ENCODE data around the gene CNGB1.

Gene CNGB1

GRCh38 chr16:57951204-57951960 lies 19.5 kb downstream of the CNGB1 start:
- DNase-seq (ENCODE audit: low read depth, low spot score) = no peak
- H3K4me3 ChIP-seq (ENCODE audit: low read depth, low read length) = no peak overlapping the region
- POLR2A ChIA-PET = no interaction called here
- CTCF ChIA-PET = interaction anchor here (1.4 kb wide), 1 partner anchor 12 kb away, joined by 3 read pairs; no protein-coding TSS in a partner anchor
- TF ChIP-seq CTCF (IDR thresholded peaks at IDR 0.05; ENCODE audit: insufficient read depth, low read length, missing control alignments) = no peak

GRCh38 chr16:57950382-57950781 lies 20.5 kb downstream of the CNGB1 start:
- no peak overlapping the region for H3K4me3 ChIP-seq (ENCODE audit: low read depth, low read length)
- ChIA-PET POLR2A (no interaction called here), CTCF (interaction anchor here (1.4 kb wide), 1 partner anchor 11 kb away, joined by 3 read pairs; no protein-coding TSS in a partner anchor)
- TF ChIP-seq CTCF (IDR thresholded peaks at IDR 0.05; ENCODE audit: insufficient read depth, low read length, missing control alignments) = no peak
- DNase-seq (ENCODE audit: low read depth, low spot score) = no peak

- ChIA-PET CTCF (no interaction called here), POLR2A (no interaction called here)
- TF ChIP-seq CTCF (IDR thresholded peaks at IDR 0.05; ENCODE audit: insufficient read depth, low read length, missing control alignments) = no peak
- H3K4me3 ChIP-seq (ENCODE audit: low read depth, low read length) = no peak overlapping the region
- no peak for DNase-seq (ENCODE audit: low read depth, low spot score)
Measured at GRCh38 chr16:57949595-57950238, 21.2 kb downstream of the CNGB1 start.

GRCh38 chr16:57949013-57949412 lies 21.9 kb downstream of the CNGB1 start:
- no peak for DNase-seq (ENCODE audit: low read depth, low spot score)
- no peak for TF ChIP-seq CTCF (IDR thresholded peaks at IDR 0.05; ENCODE audit: insufficient read depth, low read length, missing control alignments)
- CTCF ChIA-PET = no interaction called here
- no peak overlapping the region for H3K4me3 ChIP-seq (ENCODE audit: low read depth, low read length)
- POLR2A ChIA-PET = no interaction called here

- ChIA-PET CTCF (interaction anchor here (1.5 kb wide), 1 partner anchor 9 kb away, joined by 3 read pairs; no protein-coding TSS in a partner anchor), POLR2A (no interaction called here)
- no peak for TF ChIP-seq CTCF (IDR thresholded peaks at IDR 0.05; ENCODE audit: insufficient read depth, low read length, missing control alignments)
- no peak for DNase-seq (ENCODE audit: low read depth, low spot score)
- H3K4me3 ChIP-seq (ENCODE audit: low read depth, low read length) = no peak overlapping the region
Measured at GRCh38 chr16:57948027-57948426, 22.9 kb downstream of the CNGB1 start.

GRCh38 chr16:57947261-57947660 lies 23.7 kb downstream of the CNGB1 start:
- ChIA-PET POLR2A (no interaction called here), CTCF (interaction anchor here (1.5 kb wide), 1 partner anchor 9 kb away, joined by 3 read pairs; no protein-coding TSS in a partner anchor)
- H3K4me3 ChIP-seq (ENCODE audit: low read depth, low read length) = no peak overlapping the region
- no peak for TF ChIP-seq CTCF (IDR thresholded peaks at IDR 0.05; ENCODE audit: insufficient read depth, low read length, missing control alignments)
- DNase-seq (ENCODE audit: low read depth, low spot score) = no peak

All from AG04449 (cell line).